Measurements from ENCODE around the gene CD44.

Gene CD44

DNA sequence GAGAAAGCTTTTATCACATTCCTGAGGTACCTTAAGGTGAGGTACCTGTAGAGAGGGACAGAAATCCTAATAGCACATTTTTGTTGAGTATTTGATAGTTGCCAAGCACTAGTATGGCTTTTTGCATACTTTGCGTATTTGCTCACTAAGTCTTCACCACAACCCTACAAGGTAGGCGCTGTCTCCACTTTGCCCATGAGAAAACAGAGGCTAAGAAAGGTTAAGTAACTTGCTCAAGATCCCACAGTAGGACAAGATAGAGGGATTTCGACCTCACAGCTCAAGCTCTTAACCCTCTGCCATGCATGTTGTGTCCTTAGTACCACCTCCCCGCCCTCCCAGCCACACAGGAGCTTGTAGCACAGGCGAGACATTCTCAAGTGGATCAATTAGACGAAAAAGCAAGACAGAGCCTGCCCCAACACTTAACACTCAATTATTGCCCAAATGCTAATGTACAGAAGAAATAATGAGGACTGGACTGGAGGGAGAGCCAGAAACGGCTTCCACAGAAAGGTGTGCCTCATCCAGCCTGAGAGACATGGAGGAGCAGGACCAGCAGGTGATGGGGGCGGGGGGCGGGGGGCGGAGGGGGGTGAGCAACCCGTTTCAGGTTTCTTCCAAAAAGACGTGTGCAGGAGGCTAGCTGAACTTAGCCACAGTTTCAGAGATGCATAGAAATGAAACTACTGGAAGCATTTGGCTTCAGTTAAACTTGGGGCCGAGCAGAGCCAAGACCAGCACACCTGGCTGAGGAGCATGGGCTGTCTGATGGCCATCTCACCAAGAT is 26.7 kb upstream of the CD44 start:
- no peak for DNase-seq

DNA sequence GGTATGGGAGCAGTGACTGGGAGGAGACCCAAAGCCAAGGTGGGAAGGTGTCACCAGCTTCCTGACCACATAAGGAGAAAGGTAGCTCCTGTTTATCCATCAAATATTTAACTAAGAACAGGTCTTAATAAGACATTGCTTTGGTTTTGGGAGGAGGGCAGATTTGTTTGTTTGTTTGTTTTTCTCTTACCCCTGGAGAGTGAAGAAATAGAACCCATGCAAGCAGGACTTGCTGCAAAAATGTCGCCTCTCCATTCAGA is 26.2 kb upstream of the CD44 start:
- DNase-seq: no peak

GRCh38 chr11:35114906-35115687 is 23.9 kb upstream of the CD44 start:
- DNase-seq: no peak

DNA sequence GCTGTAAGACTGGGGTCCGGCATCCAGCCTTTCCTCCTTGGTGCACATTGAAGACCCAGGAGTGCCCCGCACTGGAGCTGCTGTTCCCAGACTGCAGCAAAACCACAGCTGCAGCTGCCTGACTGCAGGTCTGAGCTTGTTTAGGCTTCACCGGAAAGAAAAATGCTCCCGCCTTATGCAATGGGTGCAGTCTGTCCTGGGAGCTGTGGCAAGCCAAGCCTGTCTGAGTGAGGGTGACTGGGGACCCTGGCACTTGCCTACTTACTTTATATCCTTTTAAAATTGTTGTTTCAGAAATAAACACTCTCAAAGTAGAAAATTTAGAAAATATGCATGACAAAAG is 23.3 kb upstream of the CD44 start:
- no peak for DNase-seq

GRCh38 chr11:35116245-35116644 is 22.7 kb upstream of the CD44 start:
- DNase-seq: no peak

GRCh38 chr11:35116762-35117640 is 22.0 kb upstream of the CD44 start:
- DNase-seq: no peak

GRCh38 chr11:35118906-35119305 is 20.1 kb upstream of the CD44 start:
- DNase-seq: no peak

- no peak for DNase-seq
These were observed 17.6 kb upstream of the CD44 start for GRCh38 chr11:35121326-35121865.

DNA sequence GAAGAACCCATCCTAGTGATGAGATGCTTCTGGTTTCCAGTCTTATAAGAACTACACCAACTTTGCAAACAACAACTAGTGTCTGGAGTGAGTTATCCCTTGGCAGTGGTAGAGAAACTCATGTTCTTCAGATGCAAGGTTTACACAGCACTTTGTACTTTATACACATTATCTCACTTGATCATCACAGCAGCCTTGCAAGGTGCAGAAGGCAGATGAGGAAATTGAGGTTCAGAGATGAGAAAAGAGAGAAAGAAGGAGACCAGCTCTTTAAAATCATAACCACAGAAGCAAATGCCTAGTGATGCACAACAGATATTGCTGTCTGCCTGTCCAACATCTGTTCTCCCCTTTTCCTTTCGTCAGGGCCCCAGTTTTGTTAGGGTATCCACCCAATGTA is 16.7 kb upstream of the CD44 start:
- DNase-seq: peak; percentile 47

GRCh38 chr11:35126000-35126878 is 12.7 kb upstream of the CD44 start:
- DNase-seq: peak; percentile 53

DNA sequence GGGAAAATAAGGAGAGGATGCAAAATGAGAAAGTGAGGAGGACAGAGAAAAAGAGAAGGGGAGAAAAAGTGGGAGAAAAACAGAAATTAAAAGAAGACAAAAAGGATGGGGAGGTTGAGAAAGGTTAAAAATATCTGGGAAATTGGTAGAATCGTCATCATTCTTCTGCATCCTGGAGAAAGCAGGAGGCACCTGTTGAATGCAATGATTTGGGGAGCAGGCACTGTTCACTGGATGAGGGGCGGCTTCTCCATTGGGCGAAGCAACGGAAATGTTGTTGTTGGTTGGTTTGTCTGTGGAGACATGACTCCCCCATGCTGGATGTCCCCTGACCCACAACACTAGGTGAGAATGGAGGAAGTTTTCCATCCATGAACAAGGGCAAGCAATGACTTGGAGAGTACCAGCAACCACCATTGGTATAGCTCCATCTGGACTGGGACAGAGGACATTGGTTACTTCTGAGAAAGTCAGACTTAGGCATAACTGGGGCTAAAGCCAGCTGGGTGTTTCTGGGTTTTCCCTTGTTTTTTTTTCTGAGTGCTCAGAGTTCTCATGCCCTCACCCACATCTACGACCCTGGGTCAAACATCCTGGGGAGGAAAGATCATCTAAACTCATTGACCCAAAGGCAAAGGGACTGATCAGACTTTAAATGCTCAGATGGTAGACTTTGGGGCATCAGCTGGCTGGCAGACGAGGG is 11.9 kb upstream of the CD44 start:
- no peak for DNase-seq

DNA sequence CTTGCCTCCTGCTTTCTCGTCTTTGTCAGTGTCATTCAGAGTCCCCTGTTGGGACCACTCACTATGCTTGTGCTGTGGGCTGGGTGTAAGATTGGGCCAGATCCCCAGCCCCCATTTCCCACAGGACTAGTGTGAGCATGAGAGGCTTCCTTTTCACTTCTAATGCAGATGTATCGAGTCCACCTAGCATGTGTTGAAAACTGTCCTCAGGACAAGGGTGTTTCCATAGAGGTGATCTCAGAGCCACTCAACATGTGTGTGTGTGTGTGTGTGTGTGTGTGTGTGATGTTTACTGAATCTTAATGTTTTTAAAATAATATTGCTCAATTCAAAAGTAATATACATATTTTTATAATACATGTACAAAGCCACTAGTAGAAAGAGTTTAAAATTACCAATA is 11.4 kb upstream of the CD44 start:
- DNase-seq: no peak

DNA sequence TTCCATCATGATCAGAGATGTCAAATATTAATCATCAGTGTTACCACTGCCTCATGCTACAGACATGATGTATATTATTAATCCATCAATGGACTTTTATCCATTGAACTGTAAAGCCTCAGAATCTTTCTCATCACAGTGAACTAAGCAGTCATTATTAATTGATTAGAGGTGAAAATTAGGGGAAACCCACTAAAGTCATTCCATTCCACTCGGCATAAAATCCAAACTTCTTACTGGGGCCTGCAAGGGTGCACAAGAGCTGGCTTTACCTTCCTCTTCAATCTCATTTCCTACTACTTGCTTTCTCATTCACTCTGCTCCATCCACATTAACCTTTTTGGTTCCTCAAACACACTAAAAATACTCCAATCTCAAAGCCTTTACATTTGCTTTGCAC is 7.9 kb upstream of the CD44 start:
- DNase-seq: no peak

- DNase-seq: no peak
These were observed 7.1 kb upstream of the CD44 start for GRCh38 chr11:35131886-35132285.

DNA sequence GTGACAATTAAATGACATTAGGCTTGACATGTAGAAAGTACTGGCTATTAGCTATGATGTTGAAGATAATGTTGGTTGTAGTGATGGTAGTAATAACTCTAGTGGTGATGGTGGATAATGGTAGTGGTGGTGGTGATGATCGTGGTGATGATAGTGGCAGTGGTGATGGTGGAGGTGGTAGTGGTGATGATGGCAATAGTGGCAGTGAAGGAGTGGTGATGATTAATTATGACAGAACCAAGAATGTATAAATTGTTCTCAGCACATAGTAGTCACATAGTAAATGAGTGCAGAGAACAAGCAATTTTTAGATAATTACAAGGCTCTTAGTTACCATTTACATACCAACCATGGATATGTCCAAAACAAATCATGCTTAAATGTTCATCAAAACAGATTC is 5.3 kb upstream of the CD44 start:
- DNase-seq: no peak

- no peak for DNase-seq
These were observed 4.4 kb upstream of the CD44 start for GRCh38 chr11:35134403-35135148.

DNA sequence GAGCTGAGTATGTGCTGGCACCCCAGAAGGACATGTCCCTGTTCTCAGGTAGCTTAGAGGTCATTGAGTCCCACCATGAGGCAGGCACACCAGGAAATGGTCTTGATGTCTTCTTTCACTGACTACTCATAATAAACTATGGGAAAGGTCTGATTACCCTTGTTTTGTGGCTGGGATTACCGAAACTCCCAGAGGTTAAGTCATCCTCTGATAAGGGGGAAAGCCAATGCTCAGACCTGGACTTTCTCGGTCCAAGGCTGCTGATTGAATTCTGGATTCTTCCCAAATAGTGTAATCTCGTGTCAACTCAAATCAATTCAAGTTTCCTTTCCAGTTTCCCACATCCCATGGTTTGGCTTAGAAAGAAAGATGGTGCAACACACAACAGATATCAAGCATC is 3.7 kb upstream of the CD44 start:
- no peak for DNase-seq

GRCh38 chr11:35136311-35136710 is 2.7 kb upstream of the CD44 start:
- DNase-seq: no peak

- no peak for DNase-seq
These were observed 913 bp upstream of the CD44 start for GRCh38 chr11:35138058-35138457.

GRCh38 chr11:35138606-35138942 is 397 bp upstream of the CD44 start:
- DNase-seq: no peak

DNA sequence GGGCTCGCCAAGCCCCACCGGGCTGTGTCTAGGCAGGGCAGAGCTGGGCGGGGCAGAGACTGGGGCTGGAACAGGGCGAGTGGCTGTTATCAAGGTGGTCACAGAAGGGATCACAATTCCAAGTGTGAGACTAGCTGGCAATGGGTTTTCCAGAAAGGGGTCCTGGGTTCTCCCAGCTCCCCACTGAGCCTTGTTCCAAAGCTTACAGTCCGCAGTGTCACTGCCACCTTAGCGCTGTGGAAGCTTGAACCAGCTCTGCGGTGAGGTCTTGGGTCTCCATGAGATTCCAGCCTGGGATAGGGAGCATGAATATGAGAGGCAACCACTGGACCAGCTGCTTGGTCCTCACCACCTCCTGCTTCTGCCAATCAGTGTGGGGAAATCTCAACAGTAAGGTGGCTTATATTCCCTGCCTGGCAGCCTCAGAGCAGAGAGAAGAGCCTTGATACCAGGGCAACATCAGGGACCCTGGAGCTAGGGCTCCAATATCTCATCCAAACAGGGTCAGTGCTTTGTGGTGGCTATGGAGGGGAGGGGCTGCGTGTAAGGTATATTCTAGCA is 831 bp downstream of the CD44 start:
- DNase-seq: peak; percentile 41
